IPS-15b (cell line): ENCODE results near the gene TMEM138.

ENCODE experiments used
- H3K27me3 ChIP-seq: one replicate; pipeline ENCODE4 v1.6.1; 2013; ENCODE audit warnings: low read length; ENCODE audit not compliant: control insufficient read depth, insufficient read depth
- H3K36me3 ChIP-seq: one replicate; pipeline ENCODE4 v1.6.1; 2013; ENCODE audit warnings: low read length; ENCODE audit not compliant: control insufficient read depth, insufficient read depth
- H3K4me1 ChIP-seq: one replicate; pipeline ENCODE4 v1.6.1; 2013; ENCODE audit warnings: mild to moderate bottlenecking, low read length; ENCODE audit not compliant: control insufficient read depth, insufficient read depth
- H3K4me3 ChIP-seq: one replicate; pipeline ENCODE4 v1.5.1; 2013; ENCODE audit warnings: low read depth, low read length
- H3K9ac ChIP-seq: one replicate; pipeline ENCODE4 v1.6.1; 2013; ENCODE audit warnings: low read depth, mild to moderate bottlenecking, low read length
- H3K9me3 ChIP-seq: one replicate; pipeline ENCODE4 v1.6.1; 2013; ENCODE audit warnings: mild to moderate bottlenecking, low read length; ENCODE audit not compliant: control insufficient read depth, insufficient read depth

TMEM138 gene

DNA sequence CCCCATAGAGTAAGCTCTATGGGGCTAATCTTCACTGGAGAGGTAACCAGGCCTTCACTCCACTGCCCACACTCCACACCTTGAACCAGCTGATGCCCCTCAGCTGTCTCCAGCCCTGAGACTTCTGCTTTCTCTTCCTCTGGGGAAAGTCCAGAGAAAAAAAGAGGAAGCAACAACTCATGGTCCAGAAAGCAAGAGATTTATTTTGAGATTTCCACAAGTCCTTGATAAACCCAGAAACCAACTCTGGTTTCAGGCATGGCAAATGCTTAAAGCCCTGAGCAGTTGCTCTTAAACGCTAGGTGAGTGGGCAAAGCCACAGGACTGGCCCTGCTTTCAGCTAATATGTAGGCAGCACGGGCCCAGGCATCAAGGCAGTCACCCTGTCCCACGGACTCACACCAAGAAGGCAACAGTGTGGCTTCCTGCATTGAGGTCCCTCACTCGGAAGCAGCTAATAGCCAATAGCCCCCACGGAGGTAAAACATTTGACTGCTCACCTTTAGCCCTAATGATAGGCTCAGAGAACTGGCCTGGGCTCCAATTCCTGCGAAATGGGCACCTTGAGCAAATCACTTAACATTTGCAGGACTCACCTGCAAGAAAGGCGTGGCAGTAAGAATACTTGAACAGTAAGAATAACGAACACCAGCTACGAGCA lies 4.8 kb upstream of the TMEM138 start:
- no peak overlapping the region for H3K9ac ChIP-seq
- no peaks in the 10 kb centered on the region for H3K9me3 ChIP-seq
- no peaks in the 10 kb centered on the region for H3K36me3 ChIP-seq
- H3K4me1 ChIP-seq: no peaks in the 10 kb centered on the region
- H3K4me3 ChIP-seq: no peak overlapping the region
- no peaks in the 10 kb centered on the region for H3K27me3 ChIP-seq

GRCh38 chr11:61357894-61358239 lies 4.3 kb upstream of the TMEM138 start:
- H3K36me3 ChIP-seq: no peaks in the 10 kb centered on the region
- no peaks in the 10 kb centered on the region for H3K4me1 ChIP-seq
- no peak overlapping the region for H3K4me3 ChIP-seq
- no peaks in the 10 kb centered on the region for H3K27me3 ChIP-seq
- H3K9me3 ChIP-seq: no peaks in the 10 kb centered on the region
- H3K9ac ChIP-seq: no peak overlapping the region

DNA sequence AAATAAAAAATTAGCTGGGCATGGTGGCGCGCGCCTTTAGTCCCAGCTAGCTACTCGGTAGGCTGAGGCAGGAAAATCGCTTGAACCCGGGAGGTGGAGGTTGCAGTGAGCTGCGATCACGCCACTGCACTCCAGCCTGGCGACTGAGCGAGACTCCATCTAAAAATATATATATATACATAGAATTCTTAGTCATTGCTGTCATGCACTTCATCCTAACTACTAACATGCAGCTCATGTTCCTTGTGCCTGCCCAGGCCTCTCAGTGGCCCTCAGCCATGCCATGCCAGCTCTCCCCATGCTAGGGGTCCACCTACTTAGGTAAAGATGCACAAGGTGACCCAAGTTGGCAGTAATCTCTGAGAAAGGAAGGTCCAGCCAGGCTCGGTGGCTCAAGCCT lies 3.6 kb upstream of the TMEM138 start:
- Histone ChIP-seq H3K27me3 (no peaks in the 10 kb centered on the region), H3K36me3 (no peaks in the 10 kb centered on the region), H3K9ac (no peak overlapping the region), H3K4me1 (no peaks in the 10 kb centered on the region), H3K4me3 (no peak overlapping the region), H3K9me3 (no peaks in the 10 kb centered on the region)

GRCh38 chr11:61359516-61359915 lies 2.7 kb upstream of the TMEM138 start:
- H3K4me3 ChIP-seq: no peak overlapping the region
- H3K9ac ChIP-seq: no peak overlapping the region
- no peaks in the 10 kb centered on the region for H3K4me1 ChIP-seq

DNA sequence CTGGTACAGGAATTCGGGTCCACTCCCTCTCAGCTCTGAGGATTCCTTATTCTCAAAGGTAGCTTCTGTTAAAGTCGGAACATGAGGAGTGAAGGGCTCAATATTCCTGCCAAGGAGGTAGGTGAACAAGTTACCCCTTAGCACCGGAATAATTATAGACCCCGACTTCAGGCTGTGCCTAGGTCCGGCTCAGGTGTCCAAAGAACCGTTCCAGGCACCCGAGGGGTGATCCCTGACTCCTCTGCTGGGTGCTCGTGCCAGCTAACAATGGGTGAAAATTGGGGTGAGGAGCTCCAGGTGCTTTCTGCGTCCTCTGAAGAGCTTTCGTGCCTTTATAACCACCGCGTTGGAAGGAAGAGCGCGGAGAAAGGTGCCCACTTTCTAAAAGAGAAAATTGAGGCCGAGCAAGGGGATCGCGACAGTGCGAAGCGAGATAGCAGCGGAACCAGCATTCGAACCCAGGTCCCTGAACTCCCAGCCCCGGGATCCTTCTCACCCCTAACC lies 885 bp upstream of the TMEM138 start:
- Histone ChIP-seq H3K36me3 (peaks cover 12% of the 10 kb centered on the region), H3K4me3 (peak overlapping the region; percentile 93), H3K27me3 (no peaks in the 10 kb centered on the region), H3K4me1 (no peaks in the 10 kb centered on the region), H3K9me3 (no peaks in the 10 kb centered on the region), H3K9ac (peak overlapping the region; percentile 99)

More at GRCh38 chr11:61359516-61359915, 2.7 kb upstream of the TMEM138 start:
- Histone ChIP-seq H3K9me3 (no peaks in the 10 kb centered on the region), H3K27me3 (no peaks in the 10 kb centered on the region), H3K36me3 (peaks cover 5% of the 10 kb centered on the region)

- Histone ChIP-seq H3K9ac (peak overlapping the region; percentile 99), H3K4me1 (no peaks in the 10 kb centered on the region), H3K27me3 (no peaks in the 10 kb centered on the region), H3K9me3 (no peaks in the 10 kb centered on the region), H3K4me3 (peak overlapping the region; percentile 93), H3K36me3 (peaks cover 23% of the 10 kb centered on the region)
These were observed 335 bp downstream of the TMEM138 start for GRCh38 chr11:61362542-61362875.

DNA sequence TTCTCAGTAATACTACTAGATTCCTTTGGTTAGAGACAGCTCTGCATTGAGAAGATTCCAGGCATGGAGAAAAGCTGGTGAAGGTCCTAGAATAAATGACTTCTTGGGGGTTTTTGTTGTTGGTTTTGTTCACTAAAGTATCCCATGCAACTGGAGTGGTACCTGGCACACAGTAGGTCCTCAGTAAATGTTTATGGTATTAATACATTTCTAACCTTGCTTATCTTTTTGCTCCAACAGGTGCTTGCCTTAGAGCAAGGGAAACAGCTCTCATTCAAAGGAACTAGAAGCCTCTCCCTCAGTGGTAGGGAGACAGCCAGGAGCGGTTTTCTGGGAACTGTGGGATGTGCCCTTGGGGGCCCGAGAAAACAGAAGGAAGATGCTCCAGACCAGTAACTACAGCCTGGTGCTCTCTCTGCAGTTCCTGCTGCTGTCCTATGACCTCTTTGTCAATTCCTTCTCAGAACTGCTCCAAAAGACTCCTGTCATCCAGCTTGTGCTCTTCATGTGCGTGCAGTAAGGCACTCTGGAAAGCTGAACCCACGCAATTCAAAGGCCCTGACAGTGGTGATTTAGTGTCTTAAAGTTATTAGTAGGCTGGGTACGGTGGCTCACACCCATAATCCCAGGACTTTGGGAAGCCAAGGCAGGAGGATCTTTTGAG lies 2.0 kb downstream of the TMEM138 start:
- no peaks in the 10 kb centered on the region for H3K27me3 ChIP-seq
- H3K4me1 ChIP-seq: no peaks in the 10 kb centered on the region
- H3K4me3 ChIP-seq: no peak overlapping the region
- H3K9ac ChIP-seq: no peak overlapping the region
- H3K36me3 ChIP-seq: peaks cover 36% of the 10 kb centered on the region
- no peaks in the 10 kb centered on the region for H3K9me3 ChIP-seq

GRCh38 chr11:61367406-61367805 lies 5.2 kb downstream of the TMEM138 start:
- no peak overlapping the region for H3K4me3 ChIP-seq
- no peaks in the 10 kb centered on the region for H3K4me1 ChIP-seq
- no peak overlapping the region for H3K9ac ChIP-seq
- no peaks in the 10 kb centered on the region for H3K27me3 ChIP-seq
- H3K36me3 ChIP-seq: peaks cover 43% of the 10 kb centered on the region
- no peaks in the 10 kb centered on the region for H3K9me3 ChIP-seq

DNA sequence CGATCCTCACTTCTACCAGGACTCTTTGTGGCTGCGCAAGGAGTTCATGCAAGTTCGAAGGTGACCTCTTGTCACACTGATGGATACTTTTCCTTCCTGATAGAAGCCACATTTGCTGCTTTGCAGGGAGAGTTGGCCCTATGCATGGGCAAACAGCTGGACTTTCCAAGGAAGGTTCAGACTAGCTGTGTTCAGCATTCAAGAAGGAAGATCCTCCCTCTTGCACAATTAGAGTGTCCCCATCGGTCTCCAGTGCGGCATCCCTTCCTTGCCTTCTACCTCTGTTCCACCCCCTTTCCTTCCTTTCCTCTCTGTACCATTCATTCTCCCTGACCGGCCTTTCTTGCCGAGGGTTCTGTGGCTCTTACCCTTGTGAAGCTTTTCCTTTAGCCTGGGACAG lies 6.5 kb downstream of the TMEM138 start:
- H3K27me3 ChIP-seq: no peaks in the 10 kb centered on the region
- no peak overlapping the region for H3K9ac ChIP-seq
- peaks cover 6% of the 10 kb centered on the region for H3K9me3 ChIP-seq
- H3K4me3 ChIP-seq: no peak overlapping the region
- peaks cover 43% of the 10 kb centered on the region for H3K36me3 ChIP-seq
- no peaks in the 10 kb centered on the region for H3K4me1 ChIP-seq

GRCh38 chr11:61369372-61370348 lies 7.5 kb downstream of the TMEM138 start:
- Histone ChIP-seq H3K9ac (no peak overlapping the region), H3K9me3 (peaks cover 6% of the 10 kb centered on the region), H3K4me3 (no peak overlapping the region), H3K36me3 (peaks cover 37% of the 10 kb centered on the region), H3K4me1 (no peaks in the 10 kb centered on the region), H3K27me3 (no peaks in the 10 kb centered on the region)

DNA sequence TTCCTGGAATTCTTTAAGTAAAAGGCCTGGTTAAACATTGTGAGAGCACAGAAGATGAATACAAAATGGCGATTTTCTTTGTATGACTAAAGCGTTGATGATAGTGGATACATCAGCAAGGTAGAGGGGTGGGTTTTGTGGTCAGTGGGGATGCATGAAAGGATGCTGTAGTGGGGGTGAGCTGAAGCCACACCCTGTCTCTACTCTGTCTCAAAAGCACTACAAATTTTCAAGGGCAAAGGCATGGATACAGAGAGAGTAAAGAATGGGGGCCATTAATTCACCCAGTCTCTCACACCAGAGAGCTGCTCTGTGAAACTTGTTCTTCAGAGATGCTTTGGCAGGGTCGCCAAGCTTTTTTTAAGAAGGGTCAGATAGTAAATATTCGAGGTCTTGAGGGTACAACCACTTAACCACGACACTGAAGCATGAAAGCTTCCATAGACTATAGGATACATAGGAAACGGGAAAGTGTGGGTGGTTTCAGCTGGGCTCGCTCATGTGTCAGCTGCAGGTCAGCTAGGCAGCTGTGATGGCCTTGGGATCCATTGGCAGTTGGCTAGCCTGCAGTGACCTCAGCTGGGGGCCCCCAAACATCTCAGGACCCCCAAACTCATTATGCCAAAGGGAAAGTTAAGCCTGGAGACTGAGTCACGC lies 8.3 kb downstream of the TMEM138 start:
- no peaks in the 10 kb centered on the region for H3K27me3 ChIP-seq
- no peaks in the 10 kb centered on the region for H3K4me1 ChIP-seq
- peaks cover 6% of the 10 kb centered on the region for H3K9me3 ChIP-seq
- no peak overlapping the region for H3K4me3 ChIP-seq
- H3K36me3 ChIP-seq: peaks cover 36% of the 10 kb centered on the region
- no peak overlapping the region for H3K9ac ChIP-seq
